Measurements from ENCODE around the gene SRBD1. TPM values are rescaled to one million over a fixed set of nuclear protein-coding genes. Genes with fewer than 3 reads are reported as not detected.
A peak's percentile ranks its signal among the peaks of the same experiment; 100 is the strongest.

Gene SRBD1
- total and polyA plus RNA-seq, 2 of the 8 experiments (the other 6 are each of a cell fraction or from before 2014, with no cell fraction given), result 4.6 to 20.0 TPM

DNA sequence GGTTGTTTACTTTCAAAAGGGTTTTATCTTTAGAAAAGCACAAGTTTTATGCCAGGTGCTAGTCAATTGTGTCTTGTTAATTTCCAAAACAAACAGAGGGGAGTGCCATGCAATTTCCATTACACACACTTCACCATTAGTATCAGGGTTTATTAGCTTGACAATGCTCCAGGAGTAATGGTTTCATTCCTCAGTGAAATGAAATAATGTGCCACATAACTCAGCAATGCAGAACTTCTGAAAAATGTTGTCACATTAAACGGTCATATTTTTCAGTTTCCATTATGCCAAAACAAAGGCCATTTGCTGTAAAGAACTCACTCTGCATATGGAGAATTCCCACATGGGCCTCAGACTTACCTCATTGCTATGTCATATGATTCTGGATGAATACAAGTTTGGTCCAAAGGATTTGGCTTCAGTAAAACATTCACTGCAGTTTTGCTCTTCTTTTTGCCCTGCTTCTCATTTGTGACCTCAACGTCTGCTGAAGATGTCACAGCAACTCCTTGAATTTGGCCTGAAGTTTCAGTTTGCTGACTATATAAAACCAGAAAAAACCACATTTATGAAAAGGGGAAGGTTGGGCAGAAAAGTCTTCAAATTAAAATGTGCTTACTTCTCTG, 198.2 kb downstream of the SRBD1 start (continued):
- TF ChIP-seq, protein P1, sequence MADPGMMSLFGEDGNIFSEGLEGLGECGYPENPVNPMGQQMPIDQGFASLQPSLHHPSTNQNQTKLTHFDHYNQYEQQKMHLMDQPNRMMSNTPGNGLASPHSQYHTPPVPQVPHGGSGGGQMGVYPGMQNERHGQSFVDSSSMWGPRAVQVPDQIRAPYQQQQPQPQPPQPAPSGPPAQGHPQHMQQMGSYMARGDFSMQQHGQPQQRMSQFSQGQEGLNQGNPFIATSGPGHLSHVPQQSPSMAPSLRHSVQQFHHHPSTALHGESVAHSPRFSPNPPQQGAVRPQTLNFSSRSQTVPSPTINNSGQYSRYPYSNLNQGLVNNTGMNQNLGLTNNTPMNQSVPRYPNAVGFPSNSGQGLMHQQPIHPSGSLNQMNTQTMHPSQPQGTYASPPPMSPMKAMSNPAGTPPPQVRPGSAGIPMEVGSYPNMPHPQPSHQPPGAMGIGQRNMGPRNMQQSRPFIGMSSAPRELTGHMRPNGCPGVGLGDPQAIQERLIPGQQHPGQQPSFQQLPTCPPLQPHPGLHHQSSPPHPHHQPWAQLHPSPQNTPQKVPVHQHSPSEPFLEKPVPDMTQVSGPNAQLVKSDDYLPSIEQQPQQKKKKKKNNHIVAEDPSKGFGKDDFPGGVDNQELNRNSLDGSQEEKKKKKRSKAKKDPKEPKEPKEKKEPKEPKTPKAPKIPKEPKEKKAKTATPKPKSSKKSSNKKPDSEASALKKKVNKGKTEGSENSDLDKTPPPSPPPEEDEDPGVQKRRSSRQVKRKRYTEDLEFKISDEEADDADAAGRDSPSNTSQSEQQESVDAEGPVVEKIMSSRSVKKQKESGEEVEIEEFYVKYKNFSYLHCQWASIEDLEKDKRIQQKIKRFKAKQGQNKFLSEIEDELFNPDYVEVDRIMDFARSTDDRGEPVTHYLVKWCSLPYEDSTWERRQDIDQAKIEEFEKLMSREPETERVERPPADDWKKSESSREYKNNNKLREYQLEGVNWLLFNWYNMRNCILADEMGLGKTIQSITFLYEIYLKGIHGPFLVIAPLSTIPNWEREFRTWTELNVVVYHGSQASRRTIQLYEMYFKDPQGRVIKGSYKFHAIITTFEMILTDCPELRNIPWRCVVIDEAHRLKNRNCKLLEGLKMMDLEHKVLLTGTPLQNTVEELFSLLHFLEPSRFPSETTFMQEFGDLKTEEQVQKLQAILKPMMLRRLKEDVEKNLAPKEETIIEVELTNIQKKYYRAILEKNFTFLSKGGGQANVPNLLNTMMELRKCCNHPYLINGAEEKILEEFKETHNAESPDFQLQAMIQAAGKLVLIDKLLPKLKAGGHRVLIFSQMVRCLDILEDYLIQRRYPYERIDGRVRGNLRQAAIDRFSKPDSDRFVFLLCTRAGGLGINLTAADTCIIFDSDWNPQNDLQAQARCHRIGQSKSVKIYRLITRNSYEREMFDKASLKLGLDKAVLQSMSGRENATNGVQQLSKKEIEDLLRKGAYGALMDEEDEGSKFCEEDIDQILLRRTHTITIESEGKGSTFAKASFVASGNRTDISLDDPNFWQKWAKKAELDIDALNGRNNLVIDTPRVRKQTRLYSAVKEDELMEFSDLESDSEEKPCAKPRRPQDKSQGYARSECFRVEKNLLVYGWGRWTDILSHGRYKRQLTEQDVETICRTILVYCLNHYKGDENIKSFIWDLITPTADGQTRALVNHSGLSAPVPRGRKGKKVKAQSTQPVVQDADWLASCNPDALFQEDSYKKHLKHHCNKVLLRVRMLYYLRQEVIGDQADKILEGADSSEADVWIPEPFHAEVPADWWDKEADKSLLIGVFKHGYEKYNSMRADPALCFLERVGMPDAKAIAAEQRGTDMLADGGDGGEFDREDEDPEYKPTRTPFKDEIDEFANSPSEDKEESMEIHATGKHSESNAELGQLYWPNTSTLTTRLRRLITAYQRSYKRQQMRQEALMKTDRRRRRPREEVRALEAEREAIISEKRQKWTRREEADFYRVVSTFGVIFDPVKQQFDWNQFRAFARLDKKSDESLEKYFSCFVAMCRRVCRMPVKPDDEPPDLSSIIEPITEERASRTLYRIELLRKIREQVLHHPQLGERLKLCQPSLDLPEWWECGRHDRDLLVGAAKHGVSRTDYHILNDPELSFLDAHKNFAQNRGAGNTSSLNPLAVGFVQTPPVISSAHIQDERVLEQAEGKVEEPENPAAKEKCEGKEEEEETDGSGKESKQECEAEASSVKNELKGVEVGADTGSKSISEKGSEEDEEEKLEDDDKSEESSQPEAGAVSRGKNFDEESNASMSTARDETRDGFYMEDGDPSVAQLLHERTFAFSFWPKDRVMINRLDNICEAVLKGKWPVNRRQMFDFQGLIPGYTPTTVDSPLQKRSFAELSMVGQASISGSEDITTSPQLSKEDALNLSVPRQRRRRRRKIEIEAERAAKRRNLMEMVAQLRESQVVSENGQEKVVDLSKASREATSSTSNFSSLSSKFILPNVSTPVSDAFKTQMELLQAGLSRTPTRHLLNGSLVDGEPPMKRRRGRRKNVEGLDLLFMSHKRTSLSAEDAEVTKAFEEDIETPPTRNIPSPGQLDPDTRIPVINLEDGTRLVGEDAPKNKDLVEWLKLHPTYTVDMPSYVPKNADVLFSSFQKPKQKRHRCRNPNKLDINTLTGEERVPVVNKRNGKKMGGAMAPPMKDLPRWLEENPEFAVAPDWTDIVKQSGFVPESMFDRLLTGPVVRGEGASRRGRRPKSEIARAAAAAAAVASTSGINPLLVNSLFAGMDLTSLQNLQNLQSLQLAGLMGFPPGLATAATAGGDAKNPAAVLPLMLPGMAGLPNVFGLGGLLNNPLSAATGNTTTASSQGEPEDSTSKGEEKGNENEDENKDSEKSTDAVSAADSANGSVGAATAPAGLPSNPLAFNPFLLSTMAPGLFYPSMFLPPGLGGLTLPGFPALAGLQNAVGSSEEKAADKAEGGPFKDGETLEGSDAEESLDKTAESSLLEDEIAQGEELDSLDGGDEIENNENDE (IDR thresholded peaks at IDR 0.05; ENCODE audit: insufficient replicate concordance, low read length), result peak; percentile 49
- TF ChIP-seq CREB1 (IDR thresholded peaks at IDR 0.05), result peak; percentile 73
- TF ChIP-seq TCF12 (IDR thresholded peaks at IDR 0.05; ENCODE audit: low read depth, low read length), result peak; percentile 85
- no peak for TF ChIP-seq TEAD4 (IDR thresholded peaks at IDR 0.05; ENCODE audit: low read depth, low read length)
- peak in 1 of 2 experiments; percentile 79; a peak in 1 of 3 replicates for TF ChIP-seq EP300 (IDR thresholded peaks at IDR 0.05; ENCODE audit: borderline replicate concordance in 1 of 2, low read depth in 2 of 2, low read length in 2 of 2)
- peak in 1 of 2 experiments; percentile 69; a peak in 1 of 4 replicates for TF ChIP-seq HDAC2 (IDR thresholded peaks at IDR 0.05; ENCODE audit: borderline replicate concordance in 1 of 2, low read depth in 2 of 2, low read length in 2 of 2)

Measured in H1 (cell line).